Natural killer cell (primary cell): ENCODE results near the gene TRAM2. TPM values are rescaled to one million over a fixed set of nuclear protein-coding genes. Genes with fewer than 3 reads are reported as not detected.

ENCODE experiments used
- ATAC-seq, 3 donors: fragments of 150-1000 bp in 2 of 3; fragments of 200-7000 bp in 1 of 3; cut with Tn5 transposase; 1 replicate in 1 of 3; 2 replicates in 2 of 3; pipeline ENCODE4 v1.10.0; 2021; ENCODE audit warnings: mild to moderate bottlenecking in 2 of 3, moderate library complexity in 2 of 3
- DNase-seq, 2 donors: peaks; one replicate each; pipeline versions ENCODE4 v3.0.0 to v3.0.0-alpha.2; 2013 to 2021; ENCODE audit warnings: mixed read lengths in 1 of 2
- H3K27ac ChIP-seq: one replicate; pipeline ENCODE4 v1.5.1; 2013; ENCODE audit warnings: mild to moderate bottlenecking, low read length
- H3K27me3 ChIP-seq: one replicate; pipeline ENCODE4 v1.6.1; 2013; ENCODE audit warnings: low read length; ENCODE audit not compliant: control insufficient read depth, insufficient read depth
- H3K36me3 ChIP-seq: one replicate; pipeline ENCODE4 v1.6.1; 2013; ENCODE audit warnings: low read length; ENCODE audit not compliant: control insufficient read depth, insufficient read depth
- H3K4me1 ChIP-seq: one replicate; pipeline ENCODE4 v1.6.1; 2013; ENCODE audit warnings: low read length; ENCODE audit not compliant: control insufficient read depth, insufficient read depth
- H3K4me3 ChIP-seq: one replicate; pipeline ENCODE4 v1.5.1; 2013; ENCODE audit warnings: low read length
- H3K9me3 ChIP-seq: one replicate; pipeline ENCODE4 v1.6.1; 2013; ENCODE audit warnings: low read length; ENCODE audit not compliant: control insufficient read depth, insufficient read depth
- H3K27ac Mint-ChIP-seq, 2 donors: one replicate each; pipeline ENCODE4 v1.8.0; 2022; ENCODE audit warnings: mild to moderate bottlenecking in 2 of 2, mixed read lengths in 2 of 2, moderate library complexity in 1 of 2
- H3K27me3 Mint-ChIP-seq, 2 donors: one replicate each; pipeline ENCODE4 v1.8.0; 2022; ENCODE audit warnings: low read depth in 2 of 2, mixed read lengths in 2 of 2
- H3K36me3 Mint-ChIP-seq: one replicate; pipeline ENCODE4 v1.8.0; 2022; ENCODE audit warnings: mixed read lengths
- H3K4me1 Mint-ChIP-seq, 2 donors: one replicate each; pipeline ENCODE4 v1.8.0; 2022; ENCODE audit warnings: mixed read lengths in 2 of 2
- H3K4me3 Mint-ChIP-seq: one replicate; pipeline ENCODE4 v1.8.0; 2022; ENCODE audit warnings: mild to moderate bottlenecking, moderate library complexity, mixed read lengths
- H3K9me3 Mint-ChIP-seq, 2 donors: one replicate each; pipeline ENCODE4 v1.8.0; 2022; ENCODE audit warnings: mixed read lengths in 2 of 2
- WGBS: methylation state at CpG from one replicate; pipeline ENCODE4 v1.1.7; 2013; ENCODE audit warnings: missing lambda C conversion rate; ENCODE audit not compliant: insufficient coverage; 5-methylcytosine and 5-hydroxymethylcytosine counted together
- intact Hi-C: fragments of 100-400 bp; cut with micrococcal nuclease; formaldehyde crosslinking; loops from one replicate; pipeline ENCODE4 v1.14.2; 2022
- total RNA-seq, 4 donors: library from RNA; stranded (reverse); fragments of 120-200 nt in 1 of 4; gene quantifications; one replicate each; pipeline versions ENCODE4 v1.2.3 to v1.2.4, GENCODE V29; 2013 to 2022
- TF ChIP-seq, protein P1 (sequence below): fragments of 200-600 bp; IDR thresholded peaks from one replicate; pipeline ENCODE4 v1.8.0; 2022; ENCODE audit warnings: antibody characterized with exemption

TRAM2 gene
- total RNA-seq, 3 donors from 2014 or later (not counting 1 experiment from before 2014, with no cell fraction given) = 16.2 to 20.0 (median 19.2) TPM

DNA sequence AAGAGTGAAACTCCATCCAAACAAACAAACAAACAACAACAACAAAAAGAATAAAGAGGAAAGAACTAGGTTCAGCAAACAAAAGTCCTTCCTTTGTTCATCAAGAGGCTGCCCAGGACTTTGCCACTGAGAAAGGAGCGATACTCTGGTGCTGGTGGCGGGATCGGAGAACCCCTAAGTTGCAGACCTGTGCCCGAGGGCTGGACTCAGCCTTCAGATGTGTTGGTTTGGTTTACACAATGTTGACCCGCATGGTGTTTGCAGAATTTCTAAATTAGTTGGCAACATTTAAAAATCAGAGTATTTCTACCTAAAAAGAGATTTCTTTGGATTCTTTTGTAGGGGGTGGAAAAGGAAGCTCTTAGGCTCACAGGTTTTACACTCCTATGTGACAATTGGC lies 42.5 kb downstream of the TRAM2 start:
- Mint-ChIP-seq H3K4me3 (no peak overlapping the region), H3K36me3 (no peaks in the 10 kb centered on the region)

DNA sequence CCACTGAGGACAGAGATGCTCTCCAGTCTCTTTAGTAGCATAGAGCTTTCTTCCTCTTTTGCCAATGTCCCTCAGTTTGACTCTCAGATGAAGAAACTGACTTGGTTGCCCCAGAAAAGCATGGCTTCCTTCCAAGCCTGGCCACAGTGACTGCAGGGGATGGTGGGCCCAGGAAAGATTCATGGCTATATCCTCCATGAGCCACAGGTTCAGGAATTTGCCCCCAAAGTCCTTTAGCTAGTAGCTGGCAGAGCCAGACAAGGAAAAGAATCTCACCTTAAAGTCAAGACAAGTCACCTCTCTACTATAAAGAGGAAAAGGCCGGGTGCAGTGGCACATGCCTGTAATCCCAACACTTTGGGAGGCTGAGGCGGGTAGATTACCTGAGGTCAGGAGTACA lies 43.4 kb downstream of the TRAM2 start:
- WGBS = 93% methylated on average over 2 of the region's 2 CpGs
- H3K4me3 ChIP-seq = no peak overlapping the region
- Mint-ChIP-seq H3K4me1 (peaks cover 37 to 48% of the 10 kb centered on the region in 2 donors), H3K4me3 (no peak overlapping the region), H3K36me3 (no peaks in the 10 kb centered on the region), H3K27ac (no peak overlapping the region), H3K27me3 (no peaks in the 10 kb centered on the region), H3K9me3 (no peaks in the 10 kb centered on the region)
- peaks cover 42% of the 10 kb centered on the region for H3K4me1 ChIP-seq
- TF ChIP-seq, protein P1, sequence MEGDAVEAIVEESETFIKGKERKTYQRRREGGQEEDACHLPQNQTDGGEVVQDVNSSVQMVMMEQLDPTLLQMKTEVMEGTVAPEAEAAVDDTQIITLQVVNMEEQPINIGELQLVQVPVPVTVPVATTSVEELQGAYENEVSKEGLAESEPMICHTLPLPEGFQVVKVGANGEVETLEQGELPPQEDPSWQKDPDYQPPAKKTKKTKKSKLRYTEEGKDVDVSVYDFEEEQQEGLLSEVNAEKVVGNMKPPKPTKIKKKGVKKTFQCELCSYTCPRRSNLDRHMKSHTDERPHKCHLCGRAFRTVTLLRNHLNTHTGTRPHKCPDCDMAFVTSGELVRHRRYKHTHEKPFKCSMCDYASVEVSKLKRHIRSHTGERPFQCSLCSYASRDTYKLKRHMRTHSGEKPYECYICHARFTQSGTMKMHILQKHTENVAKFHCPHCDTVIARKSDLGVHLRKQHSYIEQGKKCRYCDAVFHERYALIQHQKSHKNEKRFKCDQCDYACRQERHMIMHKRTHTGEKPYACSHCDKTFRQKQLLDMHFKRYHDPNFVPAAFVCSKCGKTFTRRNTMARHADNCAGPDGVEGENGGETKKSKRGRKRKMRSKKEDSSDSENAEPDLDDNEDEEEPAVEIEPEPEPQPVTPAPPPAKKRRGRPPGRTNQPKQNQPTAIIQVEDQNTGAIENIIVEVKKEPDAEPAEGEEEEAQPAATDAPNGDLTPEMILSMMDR = no peak
- ATAC-seq (no peak), DNase-seq (no peak)
- H3K36me3 ChIP-seq = peaks cover 4% of the 10 kb centered on the region
- H3K27me3 ChIP-seq = no peaks in the 10 kb centered on the region
- H3K27ac ChIP-seq = no peak overlapping the region
- intact Hi-C loops = no loop called here
- no peaks in the 10 kb centered on the region for H3K9me3 ChIP-seq

More for the DNA sequence above, 42.5 kb downstream of the TRAM2 start:
- Histone ChIP-seq H3K27me3 (no peaks in the 10 kb centered on the region), H3K4me3 (no peak overlapping the region), H3K4me1 (peaks cover 43% of the 10 kb centered on the region), H3K36me3 (peaks cover 4% of the 10 kb centered on the region), H3K9me3 (no peaks in the 10 kb centered on the region), H3K27ac (no peak overlapping the region)
- 94% methylated on average over 4 of the region's 5 CpGs for WGBS
- no peaks in the 10 kb centered on the region for H3K9me3 Mint-ChIP-seq
- ATAC-seq = no peak
- TF ChIP-seq, protein P1 = no peak
- DNase-seq = no peak
- intact Hi-C loops = no loop called here
- H3K4me1 Mint-ChIP-seq = peaks cover 43 to 54% of the 10 kb centered on the region in 2 donors
- peak overlapping the region in 1 of 2 donors; percentile 38 for H3K27ac Mint-ChIP-seq
- H3K27me3 Mint-ChIP-seq = no peaks in the 10 kb centered on the region

DNA sequence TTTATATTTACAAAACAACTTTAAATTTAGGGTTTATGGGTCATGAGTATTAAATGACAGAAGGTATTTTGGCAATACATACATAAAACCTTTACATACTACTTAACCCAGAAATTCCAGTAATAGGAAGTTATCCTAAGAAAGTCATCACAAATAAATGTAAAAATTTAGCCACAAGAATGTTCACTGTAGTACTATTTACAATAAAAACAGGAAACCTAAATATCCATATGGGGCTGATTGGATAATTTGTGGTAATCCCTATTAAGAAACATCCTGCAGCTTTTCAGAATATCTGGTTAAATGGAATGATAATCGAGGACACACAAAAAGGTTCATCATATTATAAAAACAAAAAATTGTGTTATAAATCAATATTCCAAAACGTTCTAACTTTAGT lies 44.4 kb downstream of the TRAM2 start:
- Mint-ChIP-seq H3K4me3 (no peak overlapping the region), H3K27ac (no peak overlapping the region), H3K36me3 (no peaks in the 10 kb centered on the region), H3K4me1 (peaks cover 32 to 38% of the 10 kb centered on the region in 2 donors), H3K9me3 (no peaks in the 10 kb centered on the region), H3K27me3 (no peaks in the 10 kb centered on the region)
- intact Hi-C loops = no loop called here
- ATAC-seq (no peak), DNase-seq (no peak)
- TF ChIP-seq, protein P1 = no peak
- peaks cover 32% of the 10 kb centered on the region for H3K4me1 ChIP-seq
- no peaks in the 10 kb centered on the region for H3K27me3 ChIP-seq
- no CpG with 5 or more reads among the region's 2 CpGs for WGBS
- H3K27ac ChIP-seq = no peak overlapping the region
- H3K9me3 ChIP-seq = no peaks in the 10 kb centered on the region
- no peak overlapping the region for H3K4me3 ChIP-seq
- H3K36me3 ChIP-seq = peaks cover 4% of the 10 kb centered on the region

DNA sequence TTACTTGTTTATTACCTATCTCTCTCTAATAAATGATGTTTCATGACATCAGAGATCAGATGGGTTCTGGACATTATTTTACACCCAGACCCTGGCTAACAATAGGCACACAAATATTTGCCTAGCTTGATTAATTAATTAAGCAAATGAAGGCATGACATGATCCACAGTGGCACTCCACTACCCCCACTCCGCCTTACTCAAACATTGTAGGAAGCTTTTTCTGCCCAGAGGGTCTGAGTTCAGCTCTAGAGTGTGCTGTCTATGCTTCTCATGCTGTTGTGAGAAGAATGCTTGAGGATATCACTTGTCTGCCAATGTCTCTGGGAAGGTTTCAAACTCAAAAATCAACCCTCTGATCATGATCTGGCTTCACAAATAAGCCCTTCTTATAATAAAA lies 45.0 kb downstream of the TRAM2 start:
- DNase-seq = no peak
- H3K27me3 ChIP-seq = no peaks in the 10 kb centered on the region
- peaks cover 4% of the 10 kb centered on the region for H3K36me3 ChIP-seq
- no CpG with 5 or more reads among the region's 1 CpG for WGBS
- Mint-ChIP-seq H3K36me3 (no peaks in the 10 kb centered on the region), H3K27ac (peak overlapping the region in 1 of 2 donors; percentile 2), H3K4me3 (no peak overlapping the region), H3K9me3 (no peaks in the 10 kb centered on the region), H3K27me3 (no peaks in the 10 kb centered on the region), H3K4me1 (peaks cover 26 to 32% of the 10 kb centered on the region in 2 donors)
- TF ChIP-seq, protein P1 = no peak
- no peaks in the 10 kb centered on the region for H3K9me3 ChIP-seq
- no peak for ATAC-seq
- intact Hi-C loops = no loop called here
- H3K27ac ChIP-seq = no peak overlapping the region
- peaks cover 26% of the 10 kb centered on the region for H3K4me1 ChIP-seq
- no peak overlapping the region for H3K4me3 ChIP-seq
